Neutrophil (primary cell): Measurements from ENCODE around the gene IFFO2.

Source experiments
- H3K27ac ChIP-seq: fragments of 200-600 bp; sonication (generic); 2 replicates; pipeline ENCODE4 v1.5.1; 2016; ENCODE audit warnings: mild to moderate bottlenecking, moderate library complexity
- H3K27me3 ChIP-seq: fragments of 200-600 bp; sonication (generic); 2 replicates; pipeline ENCODE4 v1.6.0; 2016; ENCODE audit warnings: mild to moderate bottlenecking
- H3K36me3 ChIP-seq: fragments of 200-600 bp; sonication (generic); 2 replicates; pipeline ENCODE4 v1.5.1; 2017
- H3K4me1 ChIP-seq, 2 experiments: fragments of 200-600 bp in 1 of 2; sonication (generic) in 1 of 2; 1 replicate in 1 of 2; 2 replicates in 1 of 2; pipeline versions ENCODE4 v1.5.1 to v1.6.1; 2013 to 2016; ENCODE audit warnings: low read depth in 1 of 2, low read length in 1 of 2, mild to moderate bottlenecking in 1 of 2, moderate library complexity in 1 of 2; ENCODE audit not compliant: control insufficient read depth in 1 of 2, insufficient read depth in 1 of 2
- H3K4me3 ChIP-seq, 2 experiments: fragments of 200-600 bp in 1 of 2; sonication (generic) in 1 of 2; 1 replicate in 1 of 2; 2 replicates in 1 of 2; pipeline ENCODE4 v1.5.1; 2013 to 2016; ENCODE audit warnings: low read depth in 1 of 2, low read length in 1 of 2, mild to moderate bottlenecking in 1 of 2, moderate library complexity in 1 of 2
- H3K9me3 ChIP-seq: fragments of 200-600 bp; sonication (generic); 2 replicates; pipeline ENCODE4 v1.5.1; 2016
- CTCF ChIP-seq: fragments of 200-600 bp; sonication (generic); IDR thresholded peaks from 2 replicates; pipeline ENCODE4 v1.5.1; 2016; ENCODE audit warnings: antibody characterized with exemption

IFFO2 gene

GRCh38 chr1:18956193-18957135, at the start of gene IFFO2:
IFFO2 (minus strand) TSS chr1:18956676; CDS start chr1:18956332, 344 bp downstream.
- peaks cover 22 to 31% of the 10 kb centered on the region in 2 experiments for H3K4me1 ChIP-seq
- no peaks in the 10 kb centered on the region for H3K9me3 ChIP-seq
- peak within 1 kb of the TSS; percentile 64 to 71 for H3K4me3 ChIP-seq
- H3K36me3 ChIP-seq: no peaks in the 10 kb centered on the region
- peaks cover 100% of the 10 kb centered on the region for H3K27me3 ChIP-seq
- no peak for TF ChIP-seq CTCF
- peak within 1 kb of the TSS; percentile 39 for H3K27ac ChIP-seq

- Histone ChIP-seq H3K9me3 (no peaks in the 10 kb centered on the region), H3K36me3 (no peaks in the 10 kb centered on the region), H3K4me3 (no peak overlapping the region), H3K27me3 (peaks cover 52% of the 10 kb centered on the region), H3K4me1 (no peaks in the 10 kb centered on the region), H3K27ac (no peak overlapping the region)
- no peak for TF ChIP-seq CTCF
Observed at GRCh38 chr1:19006000-19006399, 49.5 kb upstream of the IFFO2 start.

- no peaks in the 10 kb centered on the region for H3K9me3 ChIP-seq
- peaks cover 44% of the 10 kb centered on the region for H3K27me3 ChIP-seq
- H3K36me3 ChIP-seq: no peaks in the 10 kb centered on the region
- H3K4me3 ChIP-seq: no peak overlapping the region
- no peak for TF ChIP-seq CTCF
- no peaks in the 10 kb centered on the region for H3K4me1 ChIP-seq
- no peak overlapping the region for H3K27ac ChIP-seq
Observed at GRCh38 chr1:19003371-19004290, 47.2 kb upstream of the IFFO2 start.

- no peaks in the 10 kb centered on the region for H3K36me3 ChIP-seq
- no peaks in the 10 kb centered on the region for H3K4me1 ChIP-seq
- peaks cover 25% of the 10 kb centered on the region for H3K27me3 ChIP-seq
- TF ChIP-seq CTCF: no peak
- no peak overlapping the region for H3K27ac ChIP-seq
- no peaks in the 10 kb centered on the region for H3K9me3 ChIP-seq
- H3K4me3 ChIP-seq: no peak overlapping the region
Observed at GRCh38 chr1:19000065-19000464, 43.6 kb upstream of the IFFO2 start.

GRCh38 chr1:18999359-18999758, 42.9 kb upstream of the IFFO2 start:
- TF ChIP-seq CTCF: no peak
- Histone ChIP-seq H3K36me3 (no peaks in the 10 kb centered on the region), H3K4me1 (no peaks in the 10 kb centered on the region), H3K4me3 (no peak overlapping the region), H3K27me3 (peaks cover 19% of the 10 kb centered on the region), H3K27ac (no peak overlapping the region), H3K9me3 (no peaks in the 10 kb centered on the region)
